A549 (cell line): ENCODE results near the gene KIAA1755.

Experiments used
- BCL3 ChIP-seq: fragments of >200 bp; sonication (Bioruptor Twin); formaldehyde crosslinking; IDR thresholded peaks from 3 replicates; pipeline ENCODE4 v1.6.1; 2016
- CHD2 ChIP-seq: fragments of 150-350 bp; IDR thresholded peaks from 2 replicates; pipeline ENCODE4 v1.6.1; 2014; ENCODE audit warnings: low read length; ENCODE audit not compliant: partially characterized antibody
- CTCF ChIP-seq: fragments of >200 bp; sonication (Bioruptor Twin); formaldehyde crosslinking; IDR thresholded peaks from 3 replicates; pipeline ENCODE4 v1.5.1; 2016
- EP300 ChIP-seq, 2 experiments: fragments of >200 bp; sonication (Bioruptor Twin); formaldehyde crosslinking; IDR thresholded peaks; 2 replicates in 1 of 2; 3 replicates in 1 of 2; pipeline ENCODE4 v1.6.1; 2016 to 2017
- ESRRA ChIP-seq: fragments of 150-350 bp; IDR thresholded peaks from 2 replicates; pipeline ENCODE4 v1.6.1; 2014; ENCODE audit warnings: mild to moderate bottlenecking, low read length, borderline replicate concordance
- HDAC2 ChIP-seq: fragments of 200-600 bp; sonication (generic); IDR thresholded peaks from 2 replicates; pipeline ENCODE4 v1.6.1; 2016
- JUN ChIP-seq, 2 experiments: fragments of >200 bp; sonication (Bioruptor Twin); formaldehyde crosslinking; IDR thresholded peaks; 2 replicates in 1 of 2; 3 replicates in 1 of 2; pipeline ENCODE4 v1.6.1; 2016 to 2017
- POLR2A ChIP-seq: IDR thresholded peaks from 2 replicates; pipeline ENCODE4 v1.6.1; 2012; ENCODE audit warnings: mild to moderate bottlenecking, low read length
- RFX5 ChIP-seq: fragments of 450-650 bp; IDR thresholded peaks from 2 replicates; pipeline ENCODE4 v1.7.1; 2014; ENCODE audit warnings: antibody characterized with exemption, mild to moderate bottlenecking, moderate library complexity
- USF2 ChIP-seq: fragments of 450-650 bp; IDR thresholded peaks from 2 replicates; pipeline ENCODE4 v1.6.1; 2014; ENCODE audit warnings: antibody characterized with exemption
- ZFP36 ChIP-seq: fragments of 450-650 bp; IDR thresholded peaks from 2 replicates; pipeline ENCODE4 v1.6.1; 2014; ENCODE audit warnings: borderline replicate concordance; ENCODE audit not compliant: partially characterized antibody

GRCh38 chr20:38250609-38251008 is 9.9 kb downstream of the KIAA1755 start:
- TF ChIP-seq ZFP36 (no peak), CTCF (no peak), EP300 (IDR thresholded peaks at IDR 0.05) (no peak), BCL3 (no peak), USF2 (no peak), RFX5 (no peak), HDAC2 (no peak), CHD2 (no peak), ESRRA (no peak), JUN (IDR thresholded peaks at IDR 0.05) (no peak), POLR2A (no peak)
